Activated CD4-positive, alpha-beta memory T cell treated with anti-CD3 and anti-CD28 coated beads, Interleukin-2, amount 10 ng/mL, durations not matched to agents 7 days and 5 days (primary cell): ENCODE data around the gene SP1. TPM values are rescaled to one million over a fixed set of nuclear protein-coding genes. Genes with fewer than 3 reads are reported as not detected.
A peak's percentile ranks its signal among the peaks of the same experiment; 100 is the strongest.
"Not testable (repeated sequence)": the region's sequence is repeated elsewhere in the genome, so short reads cannot be mapped to it uniquely, and the experiment has no call there.

ENCODE experiments used
- CTCF ChIA-PET: fragments of 350-600 bp; sonication (Branson Sonifier 250); formaldehyde crosslinking; loops from one replicate; lab custom pipeline; 2021; ENCODE audit warnings: antibody characterized with exemption, inconsistent platforms; lab: Charles Lee
- POLR2A ChIA-PET: fragments of 350-600 bp; sonication (Branson Sonifier 250); formaldehyde crosslinking; loops from one replicate; lab custom pipeline; 2021; ENCODE audit warnings: antibody characterized with exemption; lab: Charles Lee
- DNase-seq: peaks from one replicate; pipeline ENCODE4 v3.0.0-alpha.2; 2020
- H3K27ac Mint-ChIP-seq: one replicate; pipeline ENCODE4 v1.8.0; 2021; ENCODE audit warnings: mild to moderate bottlenecking, mixed read lengths
- H3K27me3 Mint-ChIP-seq: one replicate; pipeline ENCODE4 v1.8.0; 2021; ENCODE audit warnings: mixed read lengths
- H3K36me3 Mint-ChIP-seq: one replicate; pipeline ENCODE4 v1.8.0; 2021; ENCODE audit warnings: low read depth, mixed read lengths
- H3K4me1 Mint-ChIP-seq: one replicate; pipeline ENCODE4 v1.8.0; 2021; ENCODE audit warnings: mixed read lengths
- H3K4me3 Mint-ChIP-seq: one replicate; pipeline ENCODE4 v1.8.0; 2021; ENCODE audit warnings: mild to moderate bottlenecking, mixed read lengths
- H3K9me3 Mint-ChIP-seq: one replicate; pipeline ENCODE4 v1.8.0; 2021; ENCODE audit warnings: mixed read lengths
- total RNA-seq, 2 experiments: library from RNA; stranded (reverse); gene quantifications; one replicate each; pipeline ENCODE4 v1.2.3, GENCODE V29; 2021

SP1 gene
- total RNA-seq, 2 experiments from 2014 or later = 77.1 to 85.6 TPM

- H3K9me3 Mint-ChIP-seq = no peaks in the 10 kb centered on the region
- no peak for DNase-seq
- H3K27me3 Mint-ChIP-seq = peaks cover 4% of the 10 kb centered on the region
- H3K27ac Mint-ChIP-seq = no peak overlapping the region
- ChIA-PET POLR2A (interaction anchor here (1.2 to 2.7 kb wide), 4 partner anchors 12 to 65 kb away, joined by 3 to 10 read pairs (median 6); partner anchors contain the start of gene SP1), CTCF (interaction anchor here (0.6 to 1.9 kb wide), 8 partner anchors 8 to 97 kb away, joined by 3 to 13 read pairs (median 4); partner anchors contain the start of gene AAAS)
- H3K36me3 Mint-ChIP-seq = peaks cover 12% of the 10 kb centered on the region
- H3K4me1 Mint-ChIP-seq = peaks cover 25% of the 10 kb centered on the region
- no peak overlapping the region for H3K4me3 Mint-ChIP-seq
These were observed 38.2 kb downstream of the SP1 start for GRCh38 chr12:53418221-53418620.

GRCh38 chr12:53419756-53420155, 39.8 kb downstream of the SP1 start:
- Mint-ChIP-seq H3K27ac (no peak overlapping the region), H3K27me3 (peaks cover 4% of the 10 kb centered on the region), H3K4me3 (no peak overlapping the region), H3K4me1 (peaks cover 23% of the 10 kb centered on the region), H3K36me3 (peaks cover 7% of the 10 kb centered on the region), H3K9me3 (no peaks in the 10 kb centered on the region)
- CTCF ChIA-PET = interaction anchor here (0.9 to 7.8 kb wide), 2 partner anchors 8 to 65 kb away, joined by 3 to 138 read pairs; no protein-coding TSS in a partner anchor
- POLR2A ChIA-PET = interaction anchor here (1.9 kb wide), 1 partner anchor 38 kb away, joined by 12 read pairs; no protein-coding TSS in a partner anchor
- DNase-seq = no peak

GRCh38 chr12:53422247-53422646, 42.3 kb downstream of the SP1 start:
- DNase-seq, H3K27ac Mint-ChIP-seq, H3K9me3 Mint-ChIP-seq, H3K4me3 Mint-ChIP-seq, H3K36me3 Mint-ChIP-seq, H3K27me3 Mint-ChIP-seq: not testable (repeated sequence)
- H3K4me1 Mint-ChIP-seq = peaks cover 23% of the 10 kb centered on the region
- POLR2A ChIA-PET = interaction anchor here (1.3 to 2.8 kb wide), 3 partner anchors 43 to 98 kb away, joined by 8 to 10 read pairs (median 9); partner anchors contain the start of gene SP1
- CTCF ChIA-PET = interaction anchor here (0.7 to 7.8 kb wide), 11 partner anchors 8 to 101 kb away, joined by 3 to 138 read pairs (median 8); partner anchors contain the start of genes AAAS, PRR13 and SP1

GRCh38 chr12:53423597-53423996, 43.6 kb downstream of the SP1 start, which contains the start of gene AMHR2:
Gene AMHR2, plus strand, starts transcription at chr12:53423855. Its CDS starts 80 bp downstream, at chr12:53423935.
- no peak for DNase-seq
- ChIA-PET CTCF (interaction anchor here (1.4 to 7.8 kb wide), 3 partner anchors 69 to 100 kb away, joined by 3 to 138 read pairs (median 6); no protein-coding TSS in a partner anchor), POLR2A (interaction anchor here (0.8 kb wide), 1 partner anchor 18 kb away, joined by 3 read pairs; the partner anchor contains the start of gene PRR13)
- no peak within 1 kb of the TSS for H3K4me3 Mint-ChIP-seq
- H3K27me3 Mint-ChIP-seq = peaks cover 4% of the 10 kb centered on the region
- H3K36me3 Mint-ChIP-seq = no peaks in the 10 kb centered on the region
- H3K9me3 Mint-ChIP-seq = no peaks in the 10 kb centered on the region
- peaks cover 28% of the 10 kb centered on the region for H3K4me1 Mint-ChIP-seq
- no peak within 1 kb of the TSS for H3K27ac Mint-ChIP-seq

GRCh38 chr12:53424626-53425514, 44.9 kb downstream of the SP1 start:
- no peak for DNase-seq

GRCh38 chr12:53425515-53426150, 45.7 kb downstream of the SP1 start:
- H3K4me1 Mint-ChIP-seq = peaks cover 17% of the 10 kb centered on the region
- no peaks in the 10 kb centered on the region for H3K27me3 Mint-ChIP-seq
- H3K4me3 Mint-ChIP-seq = no peak overlapping the region
- ChIA-PET POLR2A (interaction anchor here (0.6 to 1.3 kb wide), 6 partner anchors 16 to 102 kb away, joined by 3 to 4 read pairs (median 3); partner anchors contain the start of gene PRR13), CTCF (interaction anchor here (1.0 to 7.8 kb wide), 5 partner anchors 71 to 265 kb away, joined by 3 to 138 read pairs (median 3); partner anchors contain the start of gene AAAS)
- no peaks in the 10 kb centered on the region for H3K9me3 Mint-ChIP-seq
- DNase-seq = no peak
- no peaks in the 10 kb centered on the region for H3K36me3 Mint-ChIP-seq
- no peak overlapping the region for H3K27ac Mint-ChIP-seq

More at GRCh38 chr12:53424626-53425514, 44.9 kb downstream of the SP1 start:
- no peaks in the 10 kb centered on the region for H3K36me3 Mint-ChIP-seq
- no peak overlapping the region for H3K4me3 Mint-ChIP-seq
- ChIA-PET CTCF (interaction anchor here (1.3 to 7.8 kb wide), 4 partner anchors 70 to 264 kb away, joined by 3 to 138 read pairs (median 4); no protein-coding TSS in a partner anchor), POLR2A (interaction anchor here (0.6 to 1.3 kb wide), 5 partner anchors 16 to 79 kb away, joined by 3 to 4 read pairs (median 3); partner anchors contain the start of gene PRR13)
- no peak overlapping the region for H3K27ac Mint-ChIP-seq
- H3K4me1 Mint-ChIP-seq = peaks cover 19% of the 10 kb centered on the region
- H3K27me3 Mint-ChIP-seq = no peaks in the 10 kb centered on the region
- H3K9me3 Mint-ChIP-seq = no peaks in the 10 kb centered on the region

GRCh38 chr12:53427905-53428594, 48.1 kb downstream of the SP1 start:
- no peaks in the 10 kb centered on the region for H3K36me3 Mint-ChIP-seq

GRCh38 chr12:53428741-53429140, 48.8 kb downstream of the SP1 start:
- Mint-ChIP-seq H3K36me3 (no peaks in the 10 kb centered on the region), H3K9me3 (no peaks in the 10 kb centered on the region), H3K4me3 (no peak overlapping the region), H3K4me1 (peaks cover 7% of the 10 kb centered on the region), H3K27ac (no peak overlapping the region), H3K27me3 (no peaks in the 10 kb centered on the region)
- ChIA-PET CTCF (interaction anchor here (1.1 to 1.7 kb wide), 4 partner anchors 11 to 107 kb away, joined by 5 to 6 read pairs (median 6); partner anchors contain the start of gene AAAS), POLR2A (interaction anchor here (1.0 to 1.5 kb wide), 3 partner anchors 13 to 50 kb away, joined by 4 to 6 read pairs (median 4); partner anchors contain the start of gene PRR13)
- no peak for DNase-seq

More at GRCh38 chr12:53427905-53428594, 48.1 kb downstream of the SP1 start:
- CTCF ChIA-PET = interaction anchor here (1.1 to 1.5 kb wide), 4 partner anchors 12 to 107 kb away, joined by 5 to 6 read pairs (median 5); partner anchors contain the start of gene AAAS
- H3K27ac Mint-ChIP-seq = no peak overlapping the region
- DNase-seq = peak; percentile 30
- H3K4me1 Mint-ChIP-seq = peaks cover 7% of the 10 kb centered on the region
- POLR2A ChIA-PET = interaction anchor here (1.0 to 1.5 kb wide), 3 partner anchors 13 to 49 kb away, joined by 4 to 6 read pairs (median 4); partner anchors contain the start of gene PRR13
- no peaks in the 10 kb centered on the region for H3K9me3 Mint-ChIP-seq
- no peak overlapping the region for H3K4me3 Mint-ChIP-seq
- H3K27me3 Mint-ChIP-seq = no peaks in the 10 kb centered on the region

GRCh38 chr12:53430116-53430515, 50.1 kb downstream of the SP1 start:
- POLR2A ChIA-PET = interaction anchor here (1.0 to 1.3 kb wide), 2 partner anchors 12 to 19 kb away, joined by 3 to 4 read pairs; no protein-coding TSS in a partner anchor
- H3K27me3 Mint-ChIP-seq = no peaks in the 10 kb centered on the region

GRCh38 chr12:53431187-53431586, 51.2 kb downstream of the SP1 start:
- POLR2A ChIA-PET = interaction anchor here (0.6 to 2.1 kb wide), 3 partner anchors 10 to 52 kb away, joined by 4 to 6 read pairs (median 4); partner anchors contain the start of gene PRR13
- H3K36me3 Mint-ChIP-seq = no peaks in the 10 kb centered on the region
- no peak for DNase-seq
- no peaks in the 10 kb centered on the region for H3K9me3 Mint-ChIP-seq
- H3K27me3 Mint-ChIP-seq = peaks cover 2% of the 10 kb centered on the region
- CTCF ChIA-PET = interaction anchor here (2.6 kb wide), 1 partner anchor 10 kb away, joined by 10 read pairs; no protein-coding TSS in a partner anchor
- peaks cover 7% of the 10 kb centered on the region for H3K4me1 Mint-ChIP-seq
- no peak overlapping the region for H3K27ac Mint-ChIP-seq
- no peak overlapping the region for H3K4me3 Mint-ChIP-seq

More at GRCh38 chr12:53430116-53430515, 50.1 kb downstream of the SP1 start:
- no peaks in the 10 kb centered on the region for H3K36me3 Mint-ChIP-seq
- H3K4me1 Mint-ChIP-seq = peaks cover 7% of the 10 kb centered on the region
- no peak overlapping the region for H3K4me3 Mint-ChIP-seq
- H3K27ac Mint-ChIP-seq = no peak overlapping the region
- CTCF ChIA-PET = interaction anchor here (1.7 to 2.6 kb wide), 2 partner anchors 9 to 78 kb away, joined by 6 to 10 read pairs; no protein-coding TSS in a partner anchor
- no peaks in the 10 kb centered on the region for H3K9me3 Mint-ChIP-seq
- DNase-seq = no peak

GRCh38 chr12:53435326-53435725, 55.4 kb downstream of the SP1 start:
- H3K4me1 Mint-ChIP-seq, POLR2A ChIA-PET, H3K27ac Mint-ChIP-seq, H3K9me3 Mint-ChIP-seq, H3K4me3 Mint-ChIP-seq, H3K36me3 Mint-ChIP-seq, H3K27me3 Mint-ChIP-seq, DNase-seq: not testable (repeated sequence)
- CTCF ChIA-PET = interaction anchor here (0.7 kb wide), 1 partner anchor 109 kb away, joined by 3 read pairs; no protein-coding TSS in a partner anchor
